Glomerular visceral epithelial cell (primary cell): ENCODE measurements around the gene SCUBE1.

Source experiments
- DNase-seq: peaks from one replicate; pipeline ENCODE4 v3.0.0-alpha.2; 2016; ENCODE audit errors: extremely low spot score

Gene SCUBE1

GRCh38 chr22:43218786-43219185, 124.4 kb downstream of the SCUBE1 start:
- DNase-seq = no peak

GRCh38 chr22:43217285-43218030, 125.7 kb downstream of the SCUBE1 start:
- no peak for DNase-seq

GRCh38 chr22:43216738-43217137, 126.4 kb downstream of the SCUBE1 start:
- no peak for DNase-seq

- DNase-seq = no peak
Measured at GRCh38 chr22:43213962-43214361, 129.2 kb downstream of the SCUBE1 start.

GRCh38 chr22:43213051-43213450, 130.1 kb downstream of the SCUBE1 start:
- DNase-seq = no peak

- no peak for DNase-seq
Measured at GRCh38 chr22:43212434-43212952, 130.7 kb downstream of the SCUBE1 start.

- DNase-seq = no peak
Measured at GRCh38 chr22:43211941-43212433, 131.2 kb downstream of the SCUBE1 start.

- no peak for DNase-seq
Measured at GRCh38 chr22:43210631-43211515, 132.3 kb downstream of the SCUBE1 start.

GRCh38 chr22:43209971-43210370, 133.2 kb downstream of the SCUBE1 start:
- no peak for DNase-seq

GRCh38 chr22:43209523-43209890, 133.7 kb downstream of the SCUBE1 start:
- no peak for DNase-seq

GRCh38 chr22:43208703-43209522, 134.3 kb downstream of the SCUBE1 start:
- no peak for DNase-seq

- DNase-seq = no peak
Measured at GRCh38 chr22:43207849-43208702, 135.1 kb downstream of the SCUBE1 start.

GRCh38 chr22:43207386-43207785, 135.8 kb downstream of the SCUBE1 start:
- no peak for DNase-seq

- no peak for DNase-seq
Measured at GRCh38 chr22:43206509-43207161, 136.5 kb downstream of the SCUBE1 start.

GRCh38 chr22:43205748-43206508, 137.2 kb downstream of the SCUBE1 start:
- DNase-seq = no peak

- no peak for DNase-seq
Measured at GRCh38 chr22:43205261-43205691, 137.9 kb downstream of the SCUBE1 start.

- no peak for DNase-seq
Measured at GRCh38 chr22:43203471-43203981, 139.6 kb downstream of the SCUBE1 start.

- DNase-seq = no peak
Measured at GRCh38 chr22:43202756-43203410, 140.3 kb downstream of the SCUBE1 start.

- DNase-seq = no peak
Measured at GRCh38 chr22:43202326-43202725, 140.8 kb downstream of the SCUBE1 start.
